Activated naive CD4-positive, alpha-beta T cell treated with anti-CD3 and anti-CD28 coated beads, Interleukin-2, amount 50 U/mL, for 24 hours (primary cell): ENCODE data around the gene IDI2.
A peak's percentile ranks its signal among the peaks of the same experiment; 100 is the strongest.

Source experiments
- H3K27ac Mint-ChIP-seq: one replicate; pipeline ENCODE4 v1.8.0; 2021; ENCODE audit warnings: mild to moderate bottlenecking, mixed read lengths
- H3K27me3 Mint-ChIP-seq: one replicate; pipeline ENCODE4 v1.8.0; 2021; ENCODE audit warnings: mixed read lengths
- H3K36me3 Mint-ChIP-seq: one replicate; pipeline ENCODE4 v1.8.0; 2021; ENCODE audit warnings: mixed read lengths
- H3K4me1 Mint-ChIP-seq: one replicate; pipeline ENCODE4 v1.8.0; 2021; ENCODE audit warnings: mixed read lengths
- H3K4me3 Mint-ChIP-seq: one replicate; pipeline ENCODE4 v1.8.0; 2021; ENCODE audit warnings: mild to moderate bottlenecking, mixed read lengths
- H3K9me3 Mint-ChIP-seq: one replicate; pipeline ENCODE4 v1.8.0; 2021; ENCODE audit warnings: mixed read lengths

Gene IDI2

DNA sequence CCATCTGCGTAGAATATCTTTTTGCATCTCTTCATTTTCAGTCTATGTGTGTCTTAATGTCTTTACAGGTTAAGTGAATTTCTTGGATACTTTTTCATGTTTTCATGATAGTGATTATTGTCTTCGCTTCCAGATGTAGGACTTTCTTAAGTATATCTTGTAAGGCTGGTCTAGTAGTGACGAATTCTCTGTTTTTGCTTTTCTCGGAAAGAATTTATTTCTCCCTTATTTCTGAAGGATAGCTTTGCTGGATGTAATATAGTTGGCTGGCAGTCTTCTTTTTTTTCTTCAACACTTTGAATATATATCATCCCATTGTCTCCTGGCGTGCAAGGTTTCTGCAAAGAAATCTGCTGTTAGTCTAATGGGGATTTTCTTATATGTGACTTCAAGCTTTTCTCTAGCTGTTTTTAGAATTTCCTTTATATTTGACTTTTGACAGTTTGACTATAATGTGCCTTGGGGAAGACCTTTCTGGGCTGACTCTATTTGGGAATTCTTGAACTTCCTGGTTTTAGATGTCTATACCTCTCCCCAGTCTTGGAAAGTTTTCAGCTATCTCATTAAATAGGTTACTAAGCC is 23.1 kb downstream of the IDI2 start:
- Mint-ChIP-seq H3K27ac (no peak overlapping the region), H3K36me3 (peaks cover 39% of the 10 kb centered on the region), H3K9me3 (peaks cover 10% of the 10 kb centered on the region), H3K4me1 (peaks cover 18% of the 10 kb centered on the region), H3K4me3 (peak overlapping the region; percentile 3), H3K27me3 (no peaks in the 10 kb centered on the region)

DNA sequence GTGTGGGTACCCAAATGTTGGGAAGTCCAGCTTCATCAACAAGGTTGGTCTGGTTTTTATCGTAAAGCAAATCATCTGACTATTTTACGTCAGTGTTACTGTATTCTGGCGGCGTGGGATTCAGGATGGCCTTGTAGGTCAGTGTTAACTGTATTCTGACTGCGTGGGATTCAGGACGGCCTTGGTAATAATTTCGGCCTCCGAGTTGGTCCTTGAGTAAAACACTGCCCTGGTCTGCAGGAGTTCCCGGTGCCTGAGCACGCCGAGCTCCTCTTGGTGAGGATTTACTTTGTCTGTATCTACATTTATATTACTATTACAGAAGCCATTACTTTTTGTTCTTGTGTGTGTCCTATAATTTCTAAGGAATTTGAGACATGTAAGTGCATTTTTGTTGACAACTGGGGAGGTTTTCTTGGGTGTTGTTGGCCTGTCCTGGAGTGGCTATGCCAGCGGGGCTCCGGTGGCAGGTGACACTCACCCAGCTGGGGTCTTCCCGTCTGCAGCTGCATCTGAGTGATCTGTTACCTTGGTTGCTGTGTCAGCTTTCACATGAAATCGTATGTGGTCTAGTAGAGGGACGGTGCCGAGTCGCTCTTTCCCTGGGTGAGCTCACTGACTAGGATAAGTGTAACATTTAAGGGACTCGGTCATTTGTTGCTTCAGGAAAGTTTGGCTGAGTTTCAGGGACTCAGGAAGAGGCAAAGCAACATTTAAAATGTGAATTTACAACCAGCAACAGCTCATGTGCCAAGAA is 28.2 kb downstream of the IDI2 start:
- H3K27ac Mint-ChIP-seq = no peak overlapping the region
- peaks cover 11% of the 10 kb centered on the region for H3K4me1 Mint-ChIP-seq
- peaks cover 4% of the 10 kb centered on the region for H3K9me3 Mint-ChIP-seq
- no peak overlapping the region for H3K4me3 Mint-ChIP-seq
- no peaks in the 10 kb centered on the region for H3K27me3 Mint-ChIP-seq
- H3K36me3 Mint-ChIP-seq = peaks cover 41% of the 10 kb centered on the region

DNA sequence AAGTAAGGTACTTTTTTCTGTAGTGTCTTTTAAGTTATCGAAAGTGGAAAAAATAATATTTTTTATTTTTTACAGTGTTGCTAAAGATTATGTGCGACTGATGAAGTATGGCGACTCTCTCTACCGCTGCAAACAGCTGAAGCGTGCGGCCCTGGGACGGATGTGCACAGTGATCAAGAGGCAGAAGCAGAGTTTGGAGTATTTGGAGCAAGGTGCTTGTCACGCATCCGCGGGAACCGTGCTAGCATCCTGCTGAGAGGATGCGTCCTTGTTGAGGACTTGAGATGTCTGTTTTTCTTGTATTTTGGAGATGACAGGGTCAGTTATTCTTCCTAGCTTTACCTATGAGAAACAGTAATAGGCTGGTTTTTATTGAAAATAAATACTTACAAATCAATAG is 29.6 kb downstream of the IDI2 start:
- no peaks in the 10 kb centered on the region for H3K9me3 Mint-ChIP-seq
- peaks cover 33% of the 10 kb centered on the region for H3K36me3 Mint-ChIP-seq
- no peak overlapping the region for H3K27ac Mint-ChIP-seq
- peaks cover 14% of the 10 kb centered on the region for H3K4me1 Mint-ChIP-seq
- no peaks in the 10 kb centered on the region for H3K27me3 Mint-ChIP-seq
- no peak overlapping the region for H3K4me3 Mint-ChIP-seq

DNA sequence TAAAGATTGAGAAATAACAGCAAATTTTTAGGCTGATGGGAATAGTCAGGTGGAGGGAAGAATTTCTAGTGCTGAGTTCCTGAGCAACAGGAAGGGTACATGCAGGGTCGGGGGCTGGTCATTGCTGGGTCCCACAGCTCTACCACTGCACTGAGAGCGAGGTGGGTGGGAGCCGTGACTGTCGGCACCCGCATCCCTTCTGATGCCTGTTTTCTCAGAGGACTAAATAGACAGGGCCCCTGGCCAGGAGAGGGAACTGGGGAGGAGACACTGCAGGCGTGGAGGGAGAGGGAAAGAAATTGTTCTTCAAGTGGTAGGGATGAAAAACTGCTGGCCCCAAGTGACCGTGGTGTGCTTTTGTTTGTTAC is 30.1 kb downstream of the IDI2 start:
- no peaks in the 10 kb centered on the region for H3K9me3 Mint-ChIP-seq

DNA sequence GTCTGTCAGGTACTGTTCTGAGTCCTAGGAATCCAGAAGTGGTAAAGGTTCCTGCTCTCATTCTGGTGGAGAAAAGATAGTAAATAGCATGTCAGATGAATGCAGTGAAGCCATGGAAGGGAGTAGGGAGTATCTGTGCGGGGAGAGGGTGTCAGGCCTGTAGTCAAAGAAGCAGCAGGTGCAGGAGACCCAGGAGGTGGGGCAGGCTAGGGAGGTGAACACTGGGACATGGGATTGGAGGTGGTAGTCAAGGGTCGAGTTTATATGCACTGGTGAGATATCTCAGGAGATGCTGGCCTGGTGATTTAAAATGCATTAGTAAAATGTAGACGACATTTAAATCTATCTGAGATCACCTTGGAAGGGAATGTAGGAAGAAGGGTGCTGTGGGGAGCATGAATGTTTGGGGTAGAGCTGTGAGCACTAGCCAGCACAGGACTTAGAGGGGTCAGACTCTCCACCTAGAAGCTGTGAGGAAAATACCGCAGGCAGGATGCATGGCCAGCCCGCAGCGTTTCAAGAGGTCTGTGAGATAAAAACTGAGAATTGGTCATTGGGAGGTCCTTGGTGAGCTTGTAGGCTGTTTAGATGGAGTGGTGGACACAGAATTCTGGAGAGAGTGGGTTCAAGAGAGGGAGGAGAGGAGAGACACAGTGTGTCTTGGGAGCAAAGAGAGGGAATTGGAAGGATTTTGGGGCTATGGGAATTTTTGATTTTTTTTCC is 30.7 kb downstream of the IDI2 start:
- no peak overlapping the region for H3K4me3 Mint-ChIP-seq
- H3K27me3 Mint-ChIP-seq = no peaks in the 10 kb centered on the region
- no peaks in the 10 kb centered on the region for H3K9me3 Mint-ChIP-seq
- H3K36me3 Mint-ChIP-seq = peaks cover 29% of the 10 kb centered on the region
- H3K27ac Mint-ChIP-seq = peak overlapping the region; percentile 78
- peaks cover 18% of the 10 kb centered on the region for H3K4me1 Mint-ChIP-seq

More for the DNA sequence above, 30.1 kb downstream of the IDI2 start:
- Mint-ChIP-seq H3K27me3 (no peaks in the 10 kb centered on the region), H3K36me3 (peaks cover 28% of the 10 kb centered on the region), H3K27ac (no peak overlapping the region), H3K4me1 (peaks cover 14% of the 10 kb centered on the region), H3K4me3 (no peak overlapping the region)

DNA sequence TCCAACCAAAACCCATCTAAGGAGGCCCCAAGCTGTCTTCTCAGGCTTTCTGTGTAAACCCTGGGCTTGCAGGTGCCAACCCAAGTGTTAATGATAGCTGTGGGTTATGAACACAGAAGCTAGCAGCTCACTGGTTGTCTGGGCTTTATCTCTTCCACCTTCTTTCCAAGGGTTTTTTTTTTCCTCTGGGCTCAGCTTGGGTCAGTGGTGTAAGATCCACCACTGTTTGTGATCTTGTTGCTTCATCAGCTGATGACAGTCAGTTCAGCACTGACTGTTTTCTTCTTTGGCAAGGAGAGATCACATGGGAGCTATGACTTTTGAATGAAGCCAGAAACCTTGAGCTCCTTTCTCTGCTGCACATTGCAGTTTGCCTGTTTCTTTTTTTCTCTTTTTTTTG is 32.8 kb downstream of the IDI2 start:
- peaks cover 34% of the 10 kb centered on the region for H3K36me3 Mint-ChIP-seq
- H3K4me1 Mint-ChIP-seq = peaks cover 27% of the 10 kb centered on the region
- H3K27ac Mint-ChIP-seq = no peak overlapping the region
- no peaks in the 10 kb centered on the region for H3K9me3 Mint-ChIP-seq
- H3K4me3 Mint-ChIP-seq = no peak overlapping the region
- no peaks in the 10 kb centered on the region for H3K27me3 Mint-ChIP-seq

DNA sequence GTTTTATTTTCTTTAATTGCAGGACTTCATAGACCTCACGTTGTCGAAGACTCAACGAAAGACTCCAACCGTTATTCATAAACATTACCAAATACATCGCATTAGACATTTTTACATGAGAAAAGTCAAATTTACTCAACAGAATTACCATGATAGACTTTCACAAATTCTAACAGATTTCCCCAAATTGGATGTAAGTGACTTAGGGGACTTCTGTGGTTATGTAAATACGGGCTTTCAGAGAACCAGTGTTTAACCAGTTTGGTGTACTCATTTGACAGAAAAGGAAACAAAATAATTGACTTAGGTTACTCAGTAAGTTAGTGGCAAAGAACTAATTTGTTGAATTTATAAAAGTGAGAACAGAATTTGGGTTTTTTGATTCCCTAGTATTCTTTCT is 33.2 kb downstream of the IDI2 start:
- no peaks in the 10 kb centered on the region for H3K9me3 Mint-ChIP-seq
- no peak overlapping the region for H3K4me3 Mint-ChIP-seq
- peaks cover 31% of the 10 kb centered on the region for H3K36me3 Mint-ChIP-seq
- peaks cover 27% of the 10 kb centered on the region for H3K4me1 Mint-ChIP-seq
- H3K27me3 Mint-ChIP-seq = no peaks in the 10 kb centered on the region
- no peak overlapping the region for H3K27ac Mint-ChIP-seq

DNA sequence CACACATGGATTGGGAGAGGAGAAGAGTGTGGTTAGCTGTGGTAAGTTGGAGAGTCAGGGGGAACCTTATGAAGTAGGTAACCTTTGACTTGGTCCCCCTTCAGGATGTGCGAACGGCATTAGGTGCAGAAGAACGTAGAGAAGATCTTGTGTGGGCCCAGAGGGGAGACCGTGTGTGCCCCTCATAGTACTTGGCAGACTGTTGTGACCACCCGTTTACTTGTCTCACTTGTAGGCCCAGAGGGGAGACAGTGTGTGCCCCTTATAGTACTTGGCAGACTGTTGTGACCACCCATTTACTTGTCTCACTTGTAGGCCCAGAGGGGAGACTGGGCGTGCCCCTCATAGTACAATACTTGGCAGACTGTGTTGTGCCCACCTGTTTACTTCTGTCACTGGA is 34.9 kb downstream of the IDI2 start:
- no peak overlapping the region for H3K27ac Mint-ChIP-seq
- no peaks in the 10 kb centered on the region for H3K9me3 Mint-ChIP-seq
- H3K27me3 Mint-ChIP-seq = no peaks in the 10 kb centered on the region
- H3K4me3 Mint-ChIP-seq = peak overlapping the region; percentile 94
- H3K4me1 Mint-ChIP-seq = peaks cover 40% of the 10 kb centered on the region
- peaks cover 25% of the 10 kb centered on the region for H3K36me3 Mint-ChIP-seq

DNA sequence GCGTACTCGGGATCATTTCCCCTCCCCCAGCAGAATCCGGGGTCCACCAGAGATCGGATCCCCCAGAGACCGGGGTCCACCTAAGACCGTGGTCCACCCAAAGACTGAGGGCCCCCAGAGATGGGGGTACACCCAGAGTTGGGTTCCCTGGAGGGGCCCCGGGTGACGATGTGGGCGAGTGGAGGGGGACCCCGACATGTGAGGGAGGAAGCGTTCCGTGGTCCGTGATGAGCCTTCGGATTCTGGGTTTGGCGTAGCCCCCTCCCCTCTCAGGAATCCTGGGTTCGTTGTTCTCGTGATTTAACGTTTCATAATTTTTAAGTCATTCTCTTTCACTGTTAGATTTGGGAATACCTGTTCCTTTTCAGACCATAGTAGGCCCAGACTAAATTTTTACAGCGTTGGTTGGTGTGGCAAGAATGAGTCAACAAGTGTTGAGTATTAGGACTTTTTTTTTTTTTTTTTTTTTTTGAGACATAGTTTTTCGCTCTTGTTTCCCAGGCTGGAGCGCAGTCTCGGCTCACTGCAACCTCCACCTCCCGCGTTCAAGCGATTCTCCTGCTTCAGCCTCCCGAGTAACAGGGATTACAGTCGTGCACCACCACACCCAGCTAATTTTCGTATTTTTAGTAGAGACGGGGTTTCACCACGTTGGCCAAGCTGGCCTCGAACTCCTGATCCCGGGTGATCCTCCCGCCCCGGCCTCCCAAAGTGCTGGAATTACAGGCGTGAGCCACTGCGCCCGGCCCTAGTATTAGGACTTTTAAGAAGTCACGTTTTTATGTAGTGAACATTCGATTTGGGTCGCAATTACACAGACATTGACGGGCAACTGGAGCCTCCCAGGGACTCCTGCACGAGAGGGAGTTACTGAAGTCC is 36.8 kb downstream of the IDI2 start:
- H3K4me1 Mint-ChIP-seq = peaks cover 40% of the 10 kb centered on the region
- H3K4me3 Mint-ChIP-seq = peak overlapping the region; percentile 94
- H3K9me3 Mint-ChIP-seq = no peaks in the 10 kb centered on the region
- H3K36me3 Mint-ChIP-seq = peaks cover 13% of the 10 kb centered on the region
- peak overlapping the region; percentile 97 for H3K27ac Mint-ChIP-seq
- H3K27me3 Mint-ChIP-seq = no peaks in the 10 kb centered on the region

DNA sequence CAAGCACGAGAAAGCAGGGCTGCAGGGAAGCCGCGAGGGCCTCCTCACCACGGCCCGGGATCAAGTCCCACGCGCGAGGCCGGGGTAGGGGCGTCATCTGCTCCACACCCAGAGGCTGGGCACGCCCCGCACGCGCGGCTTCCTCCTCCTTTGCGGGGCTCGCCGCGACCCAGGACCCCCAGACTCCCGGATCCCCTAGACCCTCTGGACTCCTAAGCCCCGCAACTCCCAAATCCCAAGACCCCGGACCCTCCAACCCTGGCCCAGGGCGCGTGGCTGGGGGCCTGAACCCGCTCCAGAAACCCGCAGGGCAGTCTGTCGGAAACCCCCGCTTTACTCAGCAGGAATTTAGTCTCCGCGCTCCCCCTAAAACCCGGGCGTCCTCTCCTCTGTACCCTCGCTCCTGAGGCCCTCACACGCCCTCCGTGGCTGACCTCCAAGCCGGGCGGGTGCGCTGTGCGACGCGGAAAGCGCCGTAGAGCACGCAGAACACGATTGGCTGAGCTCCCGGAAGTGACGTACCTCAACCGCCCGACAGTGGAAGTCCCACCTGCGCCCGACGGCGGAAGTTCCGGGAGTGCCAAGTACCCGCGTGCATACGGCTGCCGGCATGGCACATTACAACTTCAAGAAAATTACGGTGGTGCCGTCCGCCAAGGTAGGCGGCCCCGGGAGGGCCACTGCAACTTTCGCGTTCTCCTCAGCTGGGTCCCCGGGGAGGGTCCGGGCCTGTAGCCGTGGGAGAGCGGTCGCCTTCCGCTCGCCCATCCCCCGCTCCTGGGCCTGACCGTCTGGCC is 37.6 kb downstream of the IDI2 start, which contains the start of gene GTPBP4:
Gene GTPBP4 (plus strand): TSS at position 565 of the 797 bp plus-strand sequence. CDS start 46 bp downstream, at position 611.
- peaks cover 13% of the 10 kb centered on the region for H3K36me3 Mint-ChIP-seq
- H3K27ac Mint-ChIP-seq = peak within 1 kb of the TSS; percentile 97
- no peaks in the 10 kb centered on the region for H3K27me3 Mint-ChIP-seq
- peaks cover 40% of the 10 kb centered on the region for H3K4me1 Mint-ChIP-seq
- H3K9me3 Mint-ChIP-seq = no peaks in the 10 kb centered on the region
- H3K4me3 Mint-ChIP-seq = peak within 1 kb of the TSS; percentile 94

DNA sequence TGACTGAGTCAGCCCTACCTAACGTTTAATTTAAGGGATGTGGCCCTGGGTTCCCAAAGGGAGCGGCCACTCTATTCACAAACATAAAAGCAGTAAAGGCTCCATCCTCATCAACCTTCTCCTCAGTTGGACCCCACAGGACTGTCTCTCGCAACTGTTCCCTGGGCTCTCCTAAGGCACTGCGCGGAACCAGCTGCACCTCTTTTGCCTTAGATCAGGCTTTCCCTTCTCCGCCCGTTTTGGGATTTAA is 38.1 kb downstream of the IDI2 start:
- H3K4me3 Mint-ChIP-seq = peak overlapping the region; percentile 94
- peaks cover 40% of the 10 kb centered on the region for H3K4me1 Mint-ChIP-seq

DNA sequence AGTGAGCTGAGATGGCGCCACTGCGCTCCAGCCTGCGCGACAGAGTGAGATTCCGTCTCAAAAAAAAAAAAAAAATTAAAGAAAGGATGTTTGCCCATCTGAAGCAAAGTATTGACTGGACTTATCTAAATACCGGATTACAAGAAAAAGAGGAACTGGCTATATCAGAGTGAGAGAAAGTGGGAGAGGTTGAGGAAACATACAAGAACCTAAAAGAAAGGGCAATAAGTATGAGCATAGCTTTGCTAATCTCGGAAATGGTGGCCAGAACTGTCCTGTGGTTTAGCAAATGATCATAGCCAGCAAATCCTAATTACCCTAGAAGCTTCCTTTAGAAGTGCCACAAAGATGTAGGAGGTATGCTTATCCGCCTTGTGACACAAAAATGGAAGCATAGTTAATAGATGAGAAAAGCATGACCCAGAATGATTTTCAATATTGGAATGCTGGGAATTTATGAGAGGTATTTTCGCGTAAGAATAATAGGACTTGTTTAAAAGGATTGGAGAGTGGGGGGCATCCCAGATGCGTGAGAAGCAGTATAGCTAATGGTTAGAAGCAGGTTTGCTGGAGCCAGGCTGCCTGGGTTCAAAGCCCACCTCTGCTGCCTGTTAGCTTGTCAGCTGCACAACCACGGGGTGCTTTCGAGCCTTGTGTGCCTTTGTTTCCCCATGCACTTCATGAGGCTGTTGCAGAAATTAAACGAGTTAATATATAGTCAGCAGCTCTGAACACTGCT is 38.6 kb downstream of the IDI2 start:
- peak overlapping the region; percentile 55 for H3K27ac Mint-ChIP-seq
- peak overlapping the region; percentile 94 for H3K4me3 Mint-ChIP-seq
- H3K9me3 Mint-ChIP-seq = no peaks in the 10 kb centered on the region
- peaks cover 37% of the 10 kb centered on the region for H3K4me1 Mint-ChIP-seq
- H3K36me3 Mint-ChIP-seq = peaks cover 10% of the 10 kb centered on the region
- no peaks in the 10 kb centered on the region for H3K27me3 Mint-ChIP-seq

More for the DNA sequence above, 38.1 kb downstream of the IDI2 start:
- Mint-ChIP-seq H3K27me3 (no peaks in the 10 kb centered on the region), H3K9me3 (no peaks in the 10 kb centered on the region), H3K27ac (peak overlapping the region; percentile 55), H3K36me3 (peaks cover 12% of the 10 kb centered on the region)

DNA sequence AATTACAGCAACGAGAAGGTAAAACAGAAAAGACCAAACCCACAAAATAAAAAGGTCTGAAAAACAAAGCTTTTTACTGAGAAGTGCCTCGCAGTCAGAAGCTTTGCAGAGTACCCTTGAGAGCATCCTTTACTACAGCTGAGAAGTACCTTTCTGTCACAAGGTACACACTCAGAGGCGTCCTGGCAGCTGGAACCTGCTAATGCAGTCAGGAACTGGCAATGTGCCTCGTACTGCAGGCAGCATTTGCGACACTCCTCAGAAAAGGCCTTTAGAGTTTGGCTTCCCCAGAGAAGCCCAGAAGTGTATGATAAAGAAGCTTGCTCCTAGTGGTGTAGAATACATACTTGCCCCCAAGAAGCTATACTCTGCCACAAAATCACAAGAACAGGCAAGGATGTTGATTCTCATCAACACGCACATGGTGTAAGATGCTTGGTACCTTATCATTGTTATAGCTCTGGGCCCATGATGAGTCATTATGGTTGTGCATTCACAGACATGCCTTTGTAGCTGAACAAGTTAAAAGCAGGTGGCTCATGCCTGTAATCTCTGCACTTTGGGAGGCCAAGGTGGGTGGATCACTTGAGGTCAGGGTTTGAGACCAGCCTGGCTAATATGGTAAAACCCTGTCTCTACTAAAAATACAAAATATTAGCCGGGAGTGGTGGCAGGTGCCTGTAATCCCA is 39.4 kb downstream of the IDI2 start:
- Mint-ChIP-seq H3K27ac (peak overlapping the region; percentile 2), H3K4me1 (peaks cover 34% of the 10 kb centered on the region), H3K27me3 (no peaks in the 10 kb centered on the region), H3K9me3 (no peaks in the 10 kb centered on the region), H3K4me3 (peak overlapping the region; percentile 94), H3K36me3 (peaks cover 9% of the 10 kb centered on the region)

DNA sequence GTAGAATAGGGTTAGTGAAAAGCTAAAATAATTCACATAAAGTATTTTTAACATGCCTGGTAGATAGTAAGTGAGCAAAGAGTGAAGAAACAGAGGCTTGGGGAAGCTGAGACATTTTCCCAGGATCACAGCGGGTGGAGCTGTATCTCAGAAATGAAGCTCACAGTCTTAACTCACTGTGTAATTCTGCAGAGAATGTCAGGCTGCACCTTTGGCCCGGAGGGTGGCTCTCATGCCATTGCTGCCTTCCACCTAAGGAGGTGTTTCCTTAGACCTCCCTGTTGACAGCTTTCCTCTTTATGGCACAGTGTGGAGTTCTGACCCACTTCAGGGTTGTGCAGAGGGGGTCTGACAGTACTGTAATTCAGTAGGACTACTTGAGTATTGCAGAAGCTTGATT is 40.3 kb downstream of the IDI2 start:
- no peaks in the 10 kb centered on the region for H3K27me3 Mint-ChIP-seq
- no peaks in the 10 kb centered on the region for H3K9me3 Mint-ChIP-seq

More for the DNA sequence above, 40.3 kb downstream of the IDI2 start:
- Mint-ChIP-seq H3K27ac (no peak overlapping the region), H3K4me1 (peaks cover 25% of the 10 kb centered on the region), H3K4me3 (no peak overlapping the region), H3K36me3 (peaks cover 14% of the 10 kb centered on the region)
